A549 (cell line): Measurements from ENCODE around the gene SART3. TPM values are rescaled to one million over a fixed set of nuclear protein-coding genes. Genes with fewer than 3 reads are reported as not detected.

Source experiments
- ATAC-seq, 2 experiments: fragments of 200-7000 bp in 1 of 2; fragments of >200 bp in 1 of 2; cut with Nextera tagmentation in 1 of 2; cut with Tn5 transposase in 1 of 2; 3 replicates each; pipeline versions ENCODE4 v1.8.0 to v1.9.1; 2018 to 2020; ENCODE audit warnings: mild to moderate bottlenecking in 1 of 2, moderate library complexity in 1 of 2
- CTCF ChIA-PET: fragments of 300-600 bp; sonication (Branson Sonifier 250); formaldehyde crosslinking; extraction: SDS; loops from one replicate; lab custom pipeline; 2021; ENCODE audit warnings: antibody characterized with exemption, inconsistent platforms; lab: Yijun Ruan, JAX
- POLR2A ChIA-PET: fragments of 350-600 bp; formaldehyde crosslinking; extraction: SDS; loops from one replicate; lab custom pipeline; 2021; ENCODE audit warnings: antibody characterized with exemption, inconsistent platforms; lab: Yijun Ruan, JAX
- DNase-seq, 2 experiments: peaks; one replicate each; pipeline versions ENCODE4 v3.0.0 to v3.0.0-alpha.2; 2011 to 2016; ENCODE audit warnings: low read depth in 1 of 2, low spot score in 1 of 2
- FAIRE-seq: peaks from 2 replicates; lab custom pipeline; 2011; peaks lifted over from hg19 to GRCh38; lab: Jason Lieb, UNC
- H3K27ac ChIP-seq, 2 experiments: fragments of >200 bp; sonication (Bioruptor Twin); formaldehyde crosslinking; 3 replicates each; pipeline ENCODE4 v1.5.1; 2016 to 2017
- H3K4me1 ChIP-seq: fragments of >200 bp; sonication (Bioruptor Twin); formaldehyde crosslinking; 3 replicates; pipeline ENCODE4 v1.6.1; 2016
- H3K4me2 ChIP-seq: fragments of >200 bp; sonication (Bioruptor Twin); formaldehyde crosslinking; 3 replicates; pipeline ENCODE4 v1.6.1; 2016
- H3K4me3 ChIP-seq: fragments of >200 bp; sonication (Bioruptor Twin); formaldehyde crosslinking; 3 replicates; pipeline ENCODE4 v1.5.1; 2016
- H3K9me3 ChIP-seq: fragments of >200 bp; sonication (Bioruptor Twin); formaldehyde crosslinking; 3 replicates; pipeline ENCODE4 v1.6.1; 2016
- CBX8 ChIP-seq: fragments of 200-600 bp; sonication (generic); IDR thresholded peaks from 2 replicates; pipeline ENCODE4 v1.6.1; 2016
- CHD2 ChIP-seq: fragments of 150-350 bp; IDR thresholded peaks from 2 replicates; pipeline ENCODE4 v1.6.1; 2014; ENCODE audit warnings: low read length; ENCODE audit not compliant: partially characterized antibody
- ESRRA ChIP-seq: fragments of 150-350 bp; IDR thresholded peaks from 2 replicates; pipeline ENCODE4 v1.6.1; 2014; ENCODE audit warnings: mild to moderate bottlenecking, low read length, borderline replicate concordance
- FOSB ChIP-seq: fragments of 250-450 bp; sonication (Bioruptor Pico); IDR thresholded peaks from 2 replicates; pipeline ENCODE4 v1.5.0; 2020; ENCODE audit warnings: mild to moderate bottlenecking, moderate library complexity
- FOXS1 ChIP-seq: fragments of 250-450 bp; sonication (Bioruptor Pico); IDR thresholded peaks from 2 replicates; pipeline ENCODE4 v1.5.0; 2020; ENCODE audit warnings: mild to moderate bottlenecking, moderate library complexity
- HES2 ChIP-seq: fragments of >200 bp; sonication (Bioruptor Twin); formaldehyde crosslinking; IDR thresholded peaks from 2 replicates; pipeline ENCODE4 v1.6.1; 2016
- HOXB13 ChIP-seq: fragments of 250-450 bp; sonication (Bioruptor Pico); IDR thresholded peaks from 2 replicates; pipeline ENCODE4 v1.5.0; 2020; ENCODE audit warnings: low read depth, mild to moderate bottlenecking, moderate library complexity
- HOXB5 ChIP-seq: fragments of 250-450 bp; sonication (Bioruptor Pico); IDR thresholded peaks from 2 replicates; pipeline ENCODE4 v1.5.0; 2020; ENCODE audit warnings: mild to moderate bottlenecking, moderate library complexity
- KDM5A ChIP-seq: fragments of 200-600 bp; sonication (generic); IDR thresholded peaks from 2 replicates; pipeline ENCODE4 v1.6.1; 2016; ENCODE audit warnings: antibody characterized with exemption, mild to moderate bottlenecking
- MAFK ChIP-seq: fragments of 450-650 bp; IDR thresholded peaks from 2 replicates; pipeline ENCODE4 v1.6.1; 2014; ENCODE audit not compliant: partially characterized antibody
- NFE2L2 ChIP-seq: fragments of 150-350 bp; conservative IDR thresholded peaks from 2 replicates; pipeline ENCODE4 v1.6.1; 2014; ENCODE audit warnings: low read length
- PHF8 ChIP-seq: fragments of 200-600 bp; sonication (generic); IDR thresholded peaks from 2 replicates; pipeline ENCODE4 v1.6.1; 2016; ENCODE audit warnings: low read depth, mild to moderate bottlenecking, antibody characterized with exemption, moderate library complexity, borderline replicate concordance
- RFX5 ChIP-seq: fragments of 450-650 bp; IDR thresholded peaks from 2 replicates; pipeline ENCODE4 v1.7.1; 2014; ENCODE audit warnings: antibody characterized with exemption, mild to moderate bottlenecking, moderate library complexity
- RNF2 ChIP-seq: fragments of 200-600 bp; sonication (generic); IDR thresholded peaks from 2 replicates; pipeline ENCODE4 v1.6.1; 2016; ENCODE audit warnings: low read depth, mild to moderate bottlenecking, antibody characterized with exemption, moderate library complexity, borderline replicate concordance
- SMC3 ChIP-seq: fragments of >200 bp; sonication (Bioruptor Twin); formaldehyde crosslinking; IDR thresholded peaks from 3 replicates; pipeline ENCODE4 v1.6.1; 2018; ENCODE audit warnings: inconsistent platforms
- TP53 ChIP-seq: fragments of 250-450 bp; sonication (Bioruptor Pico); IDR thresholded peaks from 2 replicates; pipeline ENCODE4 v1.5.0; 2021; ENCODE audit warnings: mild to moderate bottlenecking, moderate library complexity
- ZFP36 ChIP-seq: fragments of 450-650 bp; IDR thresholded peaks from 2 replicates; pipeline ENCODE4 v1.6.1; 2014; ENCODE audit warnings: borderline replicate concordance; ENCODE audit not compliant: partially characterized antibody
- ZNF302 ChIP-seq: fragments of 250-450 bp; sonication (Bioruptor Pico); IDR thresholded peaks from 2 replicates; pipeline ENCODE4 v1.9.0; 2021; ENCODE audit warnings: inconsistent platforms, mild to moderate bottlenecking, moderate library complexity
- ZSCAN20 ChIP-seq: fragments of 250-450 bp; sonication (Bioruptor Pico); IDR thresholded peaks from 2 replicates; pipeline ENCODE4 v1.8.0; 2022; ENCODE audit warnings: mild to moderate bottlenecking, moderate library complexity
- WGBS: methylation state at CpG from one replicate; pipeline ENCODE4 v1.1.6; 2017; ENCODE audit errors: missing lambda C conversion rate; 5-methylcytosine and 5-hydroxymethylcytosine counted together
- polyA plus RNA-seq, 4 experiments: library from polyadenylated mRNA; depleted of rRNA in 3 of 4; stranded (reverse); fragments of >200 nt; fragmentation: RNase III in 1 of 4; extraction: RNeasy Plus Mini Kit Qiagen cat#74134 plus additional on column Dnase treatment in 1 of 4; gene quantifications; 2 replicates in 3 of 4; 3 replicates in 1 of 4; pipeline ENCODE4 v1.2.3, GENCODE V29; 2011 to 2017
- TF ChIP-seq, protein P1 (sequence below): fragments of 150-350 bp; IDR thresholded peaks from 2 replicates; pipeline ENCODE4 v1.6.1; 2014; ENCODE audit warnings: low read depth, mild to moderate bottlenecking, low read length
- TF ChIP-seq, protein P2 (sequence below): fragments of 250-450 bp; sonication (Bioruptor Pico); IDR thresholded peaks from 2 replicates; pipeline ENCODE4 v1.5.0; 2020; ENCODE audit warnings: low read depth, mild to moderate bottlenecking, moderate library complexity
- TF ChIP-seq, protein P3 (sequence below): IDR thresholded peaks from 2 replicates; pipeline ENCODE4 v1.6.1; 2012; ENCODE audit warnings: low read depth, borderline replicate concordance

Gene SART3
- polyA plus RNA-seq, 2 of the 4 experiments (the other 2 are of a cell fraction) = 52.7 to 77.2 TPM

DNA sequence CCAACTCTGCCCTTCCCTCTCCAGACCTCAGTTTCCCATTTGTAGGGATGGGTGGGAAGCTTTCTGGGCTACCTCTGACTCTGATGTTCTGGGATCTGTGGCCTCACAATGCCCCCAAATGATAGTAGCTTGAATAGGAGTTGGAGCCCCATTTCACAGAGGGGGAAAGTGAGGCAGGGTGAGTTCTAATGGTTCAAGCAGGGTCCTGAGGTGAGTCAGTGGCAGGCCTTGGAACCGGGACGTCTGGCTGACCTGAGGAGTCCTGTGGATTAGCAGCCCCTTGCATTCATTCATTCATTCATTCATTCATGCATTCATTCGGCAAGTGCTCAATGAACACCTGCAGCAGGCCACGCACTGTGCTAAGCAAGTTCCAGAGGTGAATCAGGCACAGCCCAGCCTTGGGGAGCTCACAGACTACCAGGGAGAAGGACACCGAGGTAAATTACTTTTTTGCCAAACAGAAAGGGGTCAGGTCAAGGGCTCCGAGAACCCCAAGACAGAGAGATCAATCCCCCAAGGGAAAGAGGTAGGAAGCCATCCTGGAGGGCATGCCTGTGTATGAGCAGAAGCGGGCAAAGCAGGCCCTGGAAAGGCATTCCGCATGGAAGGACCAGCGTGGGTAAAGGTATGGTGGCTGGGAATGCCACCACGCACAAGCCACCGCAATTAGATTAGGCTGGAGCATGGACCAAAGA lies 37.7 kb upstream of the SART3 start:
- no peak overlapping the region for H3K4me2 ChIP-seq
- ATAC-seq = no peak; a peak in 1 of 6 replicates
- no peak for TF ChIP-seq HES2
- TF ChIP-seq, protein P1, sequence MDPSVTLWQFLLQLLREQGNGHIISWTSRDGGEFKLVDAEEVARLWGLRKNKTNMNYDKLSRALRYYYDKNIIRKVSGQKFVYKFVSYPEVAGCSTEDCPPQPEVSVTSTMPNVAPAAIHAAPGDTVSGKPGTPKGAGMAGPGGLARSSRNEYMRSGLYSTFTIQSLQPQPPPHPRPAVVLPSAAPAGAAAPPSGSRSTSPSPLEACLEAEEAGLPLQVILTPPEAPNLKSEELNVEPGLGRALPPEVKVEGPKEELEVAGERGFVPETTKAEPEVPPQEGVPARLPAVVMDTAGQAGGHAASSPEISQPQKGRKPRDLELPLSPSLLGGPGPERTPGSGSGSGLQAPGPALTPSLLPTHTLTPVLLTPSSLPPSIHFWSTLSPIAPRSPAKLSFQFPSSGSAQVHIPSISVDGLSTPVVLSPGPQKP = no peak
- TF ChIP-seq TP53 (CRISPR knock-in tag) = no peak
- no peak for TF ChIP-seq MAFK
- TF ChIP-seq FOSB = no peak
- TF ChIP-seq, protein P2, sequence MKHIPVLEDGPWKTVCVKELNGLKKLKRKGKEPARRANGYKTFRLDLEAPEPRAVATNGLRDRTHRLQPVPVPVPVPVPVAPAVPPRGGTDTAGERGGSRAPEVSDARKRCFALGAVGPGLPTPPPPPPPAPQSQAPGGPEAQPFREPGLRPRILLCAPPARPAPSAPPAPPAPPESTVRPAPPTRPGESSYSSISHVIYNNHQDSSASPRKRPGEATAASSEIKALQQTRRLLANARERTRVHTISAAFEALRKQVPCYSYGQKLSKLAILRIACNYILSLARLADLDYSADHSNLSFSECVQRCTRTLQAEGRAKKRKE (CRISPR knock-in tag) = no peak
- TF ChIP-seq, all 56 proteins: peak for 0

GRCh38 chr12:108597559-108598471 lies 36.8 kb upstream of the SART3 start, which contains the start of gene TMEM119:
Gene TMEM119 (minus strand): TSS chr12:108598084. CDS start chr12:108592383, 5,701 bp downstream.
- no peak within 1 kb of the TSS for H3K27ac ChIP-seq
- H3K4me3 ChIP-seq = no peak within 1 kb of the TSS
- no peaks in the 10 kb centered on the region for H3K9me3 ChIP-seq
- ATAC-seq (peak in 1 of 2 experiments; percentile 32; a peak in 4 of 6 replicates), DNase-seq (no peak), FAIRE-seq (no peak)
- 69% methylated on average over 19 of the region's 27 CpGs for WGBS
- no peak within 1 kb of the TSS for H3K4me2 ChIP-seq
- CTCF ChIA-PET = interaction anchor here (0.6 to 17.9 kb wide), 4 partner anchors 9 to 515 kb away, joined by 3 to 166 read pairs (median 4); no protein-coding TSS in a partner anchor
- POLR2A ChIA-PET = no interaction called here
- TF ChIP-seq NFE2L2 (no peak), PHF8 (no peak), RNF2 (no peak), ZNF302 (no peak), CHD2 (no peak), HES2 (no peak), SMC3 (no peak), RFX5 (no peak), HOXB13 (CRISPR knock-in tag) (no peak), KDM5A (no peak), HOXB5 (no peak), ZFP36 (no peak), FOXS1 (CRISPR knock-in tag) (no peak), CBX8 (no peak), ZSCAN20 (CRISPR knock-in tag) (no peak), ESRRA (no peak)
- TF ChIP-seq, protein P3, sequence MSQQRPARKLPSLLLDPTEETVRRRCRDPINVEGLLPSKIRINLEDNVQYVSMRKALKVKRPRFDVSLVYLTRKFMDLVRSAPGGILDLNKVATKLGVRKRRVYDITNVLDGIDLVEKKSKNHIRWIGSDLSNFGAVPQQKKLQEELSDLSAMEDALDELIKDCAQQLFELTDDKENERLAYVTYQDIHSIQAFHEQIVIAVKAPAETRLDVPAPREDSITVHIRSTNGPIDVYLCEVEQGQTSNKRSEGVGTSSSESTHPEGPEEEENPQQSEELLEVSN = no peak
- no peaks in the 10 kb centered on the region for H3K4me1 ChIP-seq

More for the DNA sequence above, 37.7 kb upstream of the SART3 start:
- Histone ChIP-seq H3K9me3 (no peaks in the 10 kb centered on the region), H3K4me3 (no peak overlapping the region), H3K27ac (no peak overlapping the region), H3K4me1 (no peaks in the 10 kb centered on the region)
- DNase-seq = no peak
- POLR2A ChIA-PET = no interaction called here
- CTCF ChIA-PET = interaction anchor here (0.7 to 17.9 kb wide), 3 partner anchors 8 to 28 kb away, joined by 3 to 166 read pairs (median 4); no protein-coding TSS in a partner anchor
- FAIRE-seq = no peak
- 74% methylated on average over 11 of the region's 11 CpGs for WGBS
